Endometrial microvascular endothelial cells (primary cell): ENCODE measurements around the gene CCDC178. TPM values are rescaled to one million over a fixed set of nuclear protein-coding genes. Genes with fewer than 3 reads are reported as not detected.
"Not testable (repeated sequence)": the region's sequence is repeated elsewhere in the genome, so short reads cannot be mapped to it uniquely, and the experiment has no call there.

ENCODE experiments used
- in situ Hi-C: cut with HindIII; loops from 2 replicates; pipeline ENCODE4 v1.10.0; 2017; ENCODE audit warnings: low sequenced_read_pairs, low pct_unique_long_range_greater_than_20kb; ENCODE audit errors: inconsistent ontology term
- total RNA-seq: library from RNA; depleted of rRNA; stranded (reverse); fragments of >200 nt; gene quantifications from one replicate; pipeline ENCODE4 v1.2.3, GENCODE V29; 2015; ENCODE audit errors: inconsistent ontology term

CCDC178 gene
- total RNA-seq, 1 donor from 2014 or later = 2.4 TPM

DNA sequence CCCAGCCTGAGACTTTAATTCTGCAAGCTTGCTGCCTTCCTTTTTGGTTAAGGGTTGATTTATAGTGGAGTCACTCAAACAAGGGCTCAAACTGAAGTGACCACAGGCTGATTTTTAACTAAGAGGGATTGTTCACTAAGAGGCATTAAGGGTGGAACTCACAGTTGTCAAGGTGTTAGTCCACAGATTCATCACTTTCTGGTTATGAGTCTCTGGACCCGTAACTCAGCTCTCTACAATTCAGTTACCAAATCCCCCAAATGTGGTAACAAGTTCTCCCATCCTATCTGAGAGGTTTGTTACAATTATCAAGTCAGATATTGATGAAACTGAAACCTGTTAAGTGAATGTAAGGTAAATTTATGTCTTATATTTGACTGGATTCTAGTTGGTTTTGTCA, 481.8 kb downstream of the CCDC178 start:
- in situ Hi-C loops = no loop called here

DNA sequence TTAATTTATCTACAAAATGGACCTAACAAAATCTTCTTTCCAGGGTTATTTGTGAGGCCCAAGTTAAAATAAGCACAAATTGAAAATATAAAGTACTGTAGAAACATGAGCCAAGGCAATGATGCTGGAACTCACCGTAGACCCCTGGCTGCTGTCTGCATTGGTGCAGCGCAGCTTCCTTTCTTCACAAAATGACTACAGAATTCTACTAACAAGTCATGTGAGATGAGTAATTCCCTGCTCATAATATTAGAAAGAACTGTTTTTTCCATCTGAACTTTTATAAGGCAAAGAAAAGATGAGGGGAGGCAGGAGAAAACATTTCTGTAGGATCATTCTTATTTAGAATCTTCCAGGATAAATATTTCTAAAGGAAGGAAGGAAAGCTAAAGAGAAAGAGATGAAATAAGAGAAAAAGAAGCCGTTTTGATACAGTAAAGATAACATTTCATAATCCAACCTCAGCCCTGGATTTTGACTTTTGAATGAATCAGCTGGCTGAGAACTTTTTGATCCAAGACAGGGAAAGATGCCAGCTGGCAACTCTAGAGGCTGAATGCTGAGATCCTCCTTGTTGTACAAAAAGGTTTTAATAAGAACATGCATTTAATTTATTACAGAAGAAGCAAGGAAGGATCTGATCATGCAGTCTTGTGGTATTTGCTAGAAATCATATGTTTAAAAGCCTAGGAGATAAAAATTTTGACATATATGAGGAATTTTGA, 483.8 kb downstream of the CCDC178 start:
- in situ Hi-C loops = no loop called here

DNA sequence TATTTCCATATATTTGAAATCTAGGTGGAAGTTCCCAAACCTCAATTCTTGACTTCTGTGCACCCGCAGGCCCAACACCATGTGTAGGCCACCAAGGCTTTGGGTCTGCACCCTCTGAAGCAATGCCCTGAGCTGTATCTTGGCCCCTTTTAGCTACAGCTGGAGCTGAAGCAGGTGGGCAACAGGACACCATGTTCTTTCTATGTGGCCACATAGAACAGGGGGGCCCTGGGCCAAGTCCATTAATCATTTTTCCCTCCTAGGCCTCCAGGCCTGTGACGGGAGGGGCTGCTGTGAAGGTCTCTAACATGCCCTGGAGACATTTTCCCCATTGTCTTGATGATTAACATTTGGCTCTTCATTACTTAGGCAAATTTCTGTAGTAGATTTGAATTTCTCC, 488.2 kb downstream of the CCDC178 start:
- in situ Hi-C loops = not testable (repeated sequence)

DNA sequence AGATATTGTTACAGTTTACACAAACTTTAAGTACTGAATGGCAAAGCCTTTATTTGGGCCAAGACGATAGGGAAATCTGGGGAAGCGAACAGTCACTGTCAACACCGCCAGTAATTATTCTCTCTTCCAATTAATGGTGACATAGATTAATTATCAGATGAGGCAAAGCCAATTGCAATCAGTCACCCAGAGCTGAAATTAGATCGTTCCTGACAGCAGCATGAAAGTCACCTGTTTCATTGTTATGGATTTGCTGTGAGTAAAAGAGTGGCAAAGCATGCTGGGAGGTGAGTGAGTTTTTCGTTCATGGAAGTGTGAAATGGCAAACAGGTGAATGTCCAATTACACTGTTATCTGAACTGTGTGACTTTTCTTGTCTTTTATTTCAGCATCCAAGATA, 502.9 kb downstream of the CCDC178 start:
- in situ Hi-C loops = no loop called here

DNA sequence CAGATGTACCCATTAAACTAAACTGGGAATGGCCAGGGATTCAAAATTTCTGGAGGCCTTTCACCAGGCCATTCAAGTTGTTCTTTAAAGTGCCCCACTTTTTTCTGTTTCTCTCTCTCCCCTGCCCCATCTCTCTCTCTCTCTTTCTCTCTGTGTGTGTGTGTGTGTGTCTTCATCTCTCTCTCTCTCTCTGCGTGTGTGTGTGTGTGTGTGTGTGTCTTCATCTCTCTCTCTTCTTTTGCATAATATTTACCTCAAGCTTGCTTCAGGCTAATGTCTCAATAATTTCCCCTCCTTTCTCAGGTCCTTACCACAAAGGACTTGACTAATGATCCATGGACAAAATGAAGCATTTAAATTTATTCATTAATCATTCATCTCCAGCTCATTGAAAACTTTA, 503.5 kb downstream of the CCDC178 start:
- in situ Hi-C loops = no loop called here

DNA sequence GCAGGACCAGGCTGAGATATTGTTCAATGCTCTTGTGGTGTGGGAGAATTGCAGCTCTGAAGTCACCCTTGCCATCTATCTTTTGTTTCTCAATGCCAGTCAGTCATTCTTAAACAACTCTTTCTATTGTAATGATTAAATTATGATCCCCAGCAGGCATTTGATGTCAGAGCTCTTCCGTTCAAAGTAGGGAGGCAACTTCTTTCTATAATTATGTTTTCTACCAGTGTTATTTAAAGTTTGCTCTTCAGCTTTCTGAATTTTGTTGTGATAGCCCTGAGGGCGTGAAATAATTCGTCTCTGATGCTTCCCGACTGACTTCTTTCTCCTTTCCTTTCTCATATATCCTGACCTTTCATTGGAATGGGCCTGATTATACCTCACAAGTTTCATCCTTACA, 506.3 kb downstream of the CCDC178 start:
- in situ Hi-C loops = no loop called here

DNA sequence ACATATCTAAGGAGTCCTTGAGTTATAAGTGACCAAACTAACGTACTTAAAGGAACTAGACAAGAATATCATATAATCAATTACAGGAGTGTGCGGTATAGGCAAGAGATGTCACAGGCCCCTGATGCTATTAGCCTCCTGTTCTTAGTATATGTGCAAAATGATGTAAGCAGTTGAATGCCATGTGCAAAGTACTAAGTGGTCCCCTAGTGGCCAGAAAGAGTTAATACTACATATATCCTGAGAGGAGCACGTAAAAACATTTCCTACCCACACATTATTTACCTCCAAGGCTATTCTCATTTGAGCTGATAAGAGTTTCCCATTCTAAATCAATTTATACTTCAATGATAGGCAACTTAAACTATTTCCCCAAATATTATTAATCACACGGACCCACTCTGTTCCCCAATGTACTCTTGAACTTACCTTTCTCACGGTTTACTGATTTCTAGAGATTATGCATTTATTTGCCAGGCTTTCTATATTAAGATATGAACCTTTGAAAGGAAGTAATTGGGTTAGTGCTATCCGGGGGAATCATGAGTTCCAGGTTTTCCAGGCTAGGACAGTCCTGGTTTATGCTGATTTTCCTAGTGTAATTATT, 509.7 kb downstream of the CCDC178 start:
- in situ Hi-C loops = no loop called here

DNA sequence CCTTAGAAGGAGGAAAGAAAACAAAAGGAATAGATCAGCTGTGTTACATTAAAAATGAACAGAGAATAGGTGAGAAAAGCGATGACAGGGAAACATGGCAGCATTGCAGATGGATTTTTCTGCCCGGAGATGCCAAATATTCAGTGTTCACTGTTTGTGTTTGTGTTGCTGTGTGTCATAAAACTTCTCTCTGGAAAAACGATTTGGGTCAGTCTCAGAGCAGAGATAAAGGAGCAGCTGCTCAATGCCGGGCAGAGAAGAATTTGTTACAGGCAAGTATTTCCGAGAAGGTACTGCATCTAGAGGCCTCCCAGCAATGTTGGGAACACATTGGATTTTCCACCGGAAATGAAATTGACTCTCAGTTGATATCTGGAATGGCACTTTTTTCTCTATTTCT, 511.3 kb downstream of the CCDC178 start:
- in situ Hi-C loops = no loop called here

DNA sequence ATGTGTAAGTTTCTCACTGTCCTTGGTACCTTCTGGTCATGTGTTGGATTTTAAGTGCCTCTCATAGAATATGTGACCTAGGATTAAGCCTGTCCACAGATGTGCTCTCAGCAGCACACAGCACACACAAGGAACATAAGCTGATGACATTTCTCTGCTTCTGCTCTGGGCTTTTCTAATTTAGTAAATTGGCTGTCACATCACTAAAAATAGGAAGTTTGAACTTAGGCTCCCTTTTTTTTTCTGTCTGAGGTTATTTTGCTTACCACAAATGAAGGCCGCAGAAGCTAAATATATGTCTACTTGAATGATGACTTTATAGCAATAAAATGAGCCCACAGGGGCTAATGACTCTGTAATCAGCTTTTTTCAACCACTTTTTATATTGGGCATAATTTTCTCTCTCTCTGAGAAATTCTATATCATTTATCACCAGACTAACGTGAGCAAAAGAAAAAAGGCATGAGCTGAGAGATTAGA, 517.5 kb downstream of the CCDC178 start:
- in situ Hi-C loops = no loop called here

DNA sequence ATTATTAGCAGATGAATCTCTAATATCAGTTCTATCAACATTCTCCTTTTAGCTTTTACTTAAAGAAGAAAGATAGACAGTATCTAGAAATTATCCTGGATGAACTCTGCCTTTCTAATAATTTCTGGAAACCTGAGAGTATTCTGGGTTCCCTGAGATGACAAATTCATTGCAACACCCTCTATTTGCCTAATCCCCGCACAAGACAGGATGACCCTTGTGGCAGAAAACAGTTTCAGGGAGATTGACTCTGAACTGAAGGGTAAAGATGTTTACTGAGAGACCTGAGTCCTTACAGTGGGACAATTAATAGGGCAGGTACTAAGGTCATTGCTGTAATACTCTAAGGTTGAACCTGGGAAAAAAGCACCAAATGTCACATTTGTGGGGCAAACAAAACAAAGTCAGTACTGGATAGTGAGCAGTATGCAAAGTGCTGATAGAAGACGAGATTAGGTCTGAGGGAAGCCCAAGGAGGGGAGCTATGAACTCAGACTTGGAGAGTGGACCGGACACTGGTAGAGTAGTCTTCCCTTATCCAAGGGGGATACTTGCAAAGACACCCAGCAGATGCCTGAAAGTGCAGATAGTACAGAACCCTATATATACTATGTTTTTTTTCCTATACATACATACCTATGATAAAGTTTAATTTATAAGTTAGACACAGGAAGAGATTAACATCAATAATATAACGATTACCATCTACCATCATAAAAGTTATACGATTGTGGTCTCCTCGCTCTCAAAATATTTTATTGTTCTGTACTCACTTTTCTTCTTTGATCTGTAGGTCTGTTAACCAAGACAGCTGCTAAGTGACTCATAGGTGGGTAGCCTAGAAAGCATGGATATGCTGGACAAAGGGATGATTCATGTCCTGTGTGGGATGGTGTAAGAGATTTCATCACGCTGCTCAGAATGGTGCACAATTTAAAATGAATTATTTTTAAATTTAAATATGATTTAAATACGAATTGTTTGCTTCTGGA, 519.4 kb downstream of the CCDC178 start:
- in situ Hi-C loops = no loop called here

DNA sequence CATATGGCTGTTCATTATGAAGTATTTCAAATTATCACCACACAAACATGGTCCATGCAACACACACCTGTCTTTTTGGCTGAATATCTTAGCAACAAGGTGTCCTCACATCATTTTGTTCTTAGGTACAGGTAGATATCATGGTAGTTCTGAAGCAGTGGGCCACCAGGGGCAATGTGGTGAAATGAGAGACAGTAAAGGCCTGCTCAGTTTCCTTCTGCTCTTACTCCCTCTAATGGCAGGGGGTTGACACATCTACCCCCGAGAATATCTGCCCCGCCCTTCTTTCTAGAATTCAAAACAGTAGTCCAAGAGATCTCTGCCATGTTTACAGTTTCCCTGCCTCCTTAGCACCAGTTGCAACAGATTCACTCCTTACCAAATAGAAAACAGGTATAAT, 520.7 kb downstream of the CCDC178 start:
- in situ Hi-C loops = no loop called here

DNA sequence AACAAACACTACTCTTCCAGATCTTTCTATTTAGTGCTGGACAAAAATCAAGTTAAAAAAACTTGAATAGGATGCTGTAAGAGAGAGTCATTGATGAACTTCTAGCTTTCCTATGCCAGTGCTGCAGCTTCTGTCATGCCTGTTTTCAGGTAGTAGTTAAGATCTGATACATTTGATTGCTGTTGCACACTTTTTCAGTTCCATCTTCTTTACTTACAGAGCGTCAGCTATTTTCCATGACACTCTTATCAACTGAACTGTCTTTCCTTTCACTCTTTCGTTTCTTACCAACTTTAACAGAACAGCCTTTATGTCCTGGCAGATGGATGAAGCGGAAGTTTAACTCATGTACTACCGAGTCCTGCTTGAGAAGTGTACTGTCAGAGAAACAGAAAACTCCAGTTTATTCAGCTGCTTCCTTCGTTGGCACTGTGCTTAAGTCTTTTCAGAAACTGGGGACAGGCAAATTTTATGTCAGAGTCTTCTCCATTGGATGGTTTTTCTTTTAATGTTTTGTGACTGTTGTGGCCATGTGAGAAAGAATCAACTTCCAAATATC, 521.8 kb downstream of the CCDC178 start:
- in situ Hi-C loops = no loop called here

DNA sequence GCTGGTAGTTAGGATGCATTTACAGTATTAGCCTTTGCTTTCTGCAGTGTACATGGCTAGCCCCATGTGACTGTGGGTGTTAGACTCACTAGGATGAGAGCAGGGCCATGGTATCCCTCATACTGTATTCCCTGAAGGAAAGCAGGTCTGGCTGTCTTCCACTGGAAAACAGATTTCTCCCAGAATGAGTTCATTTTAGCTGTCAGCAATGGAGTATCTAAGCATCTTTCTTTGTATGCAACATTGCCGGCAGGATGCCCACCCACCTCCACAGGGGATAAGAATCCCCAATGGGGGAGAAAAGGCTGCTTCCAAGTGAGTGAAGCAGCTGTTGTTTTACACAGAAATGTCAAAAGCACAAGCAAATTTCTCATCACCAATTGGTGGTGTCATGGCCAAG, 525.0 kb downstream of the CCDC178 start:
- in situ Hi-C loops = no loop called here

DNA sequence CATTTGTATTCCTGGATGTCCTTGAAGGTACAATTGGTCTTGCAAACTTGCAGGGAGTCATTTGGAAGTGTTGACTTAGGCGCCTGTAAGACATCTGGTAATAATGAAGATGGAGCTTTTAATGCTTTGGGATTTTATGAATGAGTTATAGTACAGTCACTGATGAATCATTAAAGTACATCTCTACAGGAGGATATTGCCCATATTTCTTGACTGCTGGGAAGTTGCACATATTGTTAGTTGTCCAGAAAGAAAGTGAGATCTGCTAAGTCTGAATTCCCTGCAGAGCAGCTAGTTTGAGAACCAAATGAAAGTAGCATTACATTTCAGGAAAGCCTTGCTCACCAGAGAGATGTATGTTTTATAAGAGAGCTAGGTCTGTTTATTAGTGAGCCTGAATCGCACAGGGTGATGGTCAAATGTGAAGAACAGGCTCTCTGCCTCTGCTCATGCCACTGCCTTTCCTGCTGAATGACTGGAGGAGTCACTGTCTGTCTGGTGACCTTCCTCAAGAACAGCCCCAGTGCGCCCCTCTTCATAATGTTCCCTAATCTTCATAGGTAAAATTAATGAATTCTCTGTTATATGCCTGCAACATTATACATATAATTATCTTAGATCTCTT, 528.7 kb downstream of the CCDC178 start:
- in situ Hi-C loops = no loop called here

DNA sequence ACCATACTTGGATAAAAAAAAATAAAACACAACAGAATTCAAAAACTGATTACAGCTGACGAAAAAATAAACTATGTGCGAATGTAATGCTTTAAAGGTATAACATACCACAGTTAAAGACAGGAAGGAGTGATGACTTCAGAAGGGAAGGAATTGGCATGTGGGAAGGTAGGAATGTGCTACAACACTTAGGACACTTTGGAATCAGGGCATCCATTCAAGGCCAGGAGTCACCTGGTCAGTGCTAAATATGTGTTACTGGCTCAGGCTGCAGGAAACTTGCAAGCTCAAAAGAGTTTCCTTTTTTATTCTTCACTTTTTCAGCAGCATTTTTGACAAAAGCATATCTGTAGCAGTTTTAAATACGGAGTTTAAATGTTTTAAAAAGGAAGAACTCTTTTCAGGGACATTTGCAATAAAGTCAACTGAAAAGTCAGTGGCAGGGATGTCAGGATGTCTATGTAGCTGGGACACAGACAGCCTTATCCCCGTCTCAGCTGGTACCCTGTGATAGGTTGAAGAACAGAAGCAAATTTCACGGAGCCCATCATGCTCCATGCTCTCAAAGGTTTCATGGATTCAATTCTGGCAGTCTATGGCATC, 529.7 kb downstream of the CCDC178 start:
- in situ Hi-C loops = no loop called here

DNA sequence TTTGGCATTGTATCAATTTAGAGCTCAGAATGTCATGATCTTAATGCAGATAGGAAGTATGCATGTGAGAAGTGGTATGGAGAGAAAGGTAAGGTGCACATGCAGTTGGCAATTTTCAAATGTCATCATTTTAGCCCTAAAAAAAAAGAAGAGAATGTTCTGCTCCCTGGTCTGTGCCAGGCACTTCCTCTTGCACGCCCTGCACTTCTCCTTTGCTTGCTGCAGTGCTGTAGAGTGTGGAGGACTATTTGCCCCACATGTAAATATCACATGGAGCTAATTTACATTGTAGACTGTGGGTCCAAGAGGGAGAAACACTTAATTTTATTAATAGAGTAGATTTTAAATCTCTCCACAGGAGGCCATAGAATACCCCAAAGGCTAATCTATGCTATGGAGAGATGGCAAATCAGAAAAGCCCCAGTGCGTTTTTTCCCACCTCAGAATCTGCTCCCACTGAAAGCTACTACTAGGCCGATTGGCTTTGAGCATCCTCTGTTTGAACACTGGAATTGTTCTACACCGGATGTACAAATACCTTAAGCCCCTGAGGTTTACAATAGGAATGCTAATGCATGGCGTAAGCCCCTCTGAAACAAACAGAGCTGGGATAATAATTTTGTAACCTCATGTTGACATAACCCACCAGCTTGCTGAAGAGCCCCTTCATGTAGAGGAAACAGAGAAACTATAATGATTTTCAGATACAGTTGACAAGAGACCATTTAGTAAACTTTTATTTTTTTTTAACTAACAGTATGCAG, 530.5 kb downstream of the CCDC178 start:
- in situ Hi-C loops = no loop called here

DNA sequence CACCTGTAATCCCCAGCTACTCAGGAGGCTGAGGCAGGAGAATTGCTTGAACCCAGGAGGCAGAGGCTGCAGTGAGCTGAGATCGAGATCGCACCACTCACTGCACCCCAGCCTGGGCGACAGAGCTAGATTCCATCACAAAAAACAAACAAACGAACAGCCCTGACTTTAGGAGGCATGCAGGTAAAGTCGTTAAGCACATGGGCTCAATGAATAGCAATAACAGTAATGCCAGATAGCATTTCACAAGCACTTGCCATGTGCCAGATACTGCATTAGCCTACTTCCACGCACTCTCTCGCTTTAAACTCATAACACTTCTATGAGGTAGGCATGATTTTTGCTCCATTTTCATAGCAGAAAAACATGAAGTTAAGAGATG, 532.1 kb downstream of the CCDC178 start:
- in situ Hi-C loops = no loop called here
